Measurements from ENCODE around the gene KPNB1. TPM values are rescaled to one million over a fixed set of nuclear protein-coding genes. Genes with fewer than 3 reads are reported as not detected.

The KPNB1 gene
- total RNA-seq, 1 experiment from 2014 or later, result 437 TPM

- ChIA-PET POLR2A (ENCODE audit: unreplicated experiment) (no interaction called here), CTCF (interaction anchor here (0.6 to 1.3 kb wide), 2 partner anchors 12 to 16 kb away, joined by 5 to 6 read pairs; partner anchors contain the start of gene KPNB1)
- no TSS peak for BruUV-seq (replicated peaks)
- H3K4me3 ChIP-seq (ENCODE audit: low read length), result no peak overlapping the region
- peaks cover 28% of the 10 kb centered on the region for H3K79me2 ChIP-seq (ENCODE audit: low read length)
- H3K4me1 ChIP-seq (ENCODE audit: insufficient read depth, low read length), result no peaks in the 10 kb centered on the region
- no peaks in the 10 kb centered on the region for H3K9me3 ChIP-seq (ENCODE audit: low read length)
- intact Hi-C loops (cut with micrococcal nuclease), result no loop called here
- DNase-seq (no peak), ATAC-seq (no peak)
- no peaks in the 10 kb centered on the region for H3K9me2 ChIP-seq (replicated peaks; ENCODE audit: low read length)
- H3F3A ChIP-seq (ENCODE audit: low read length, unreplicated experiment), result peaks cover 20% of the 10 kb centered on the region
- H3K9ac ChIP-seq (ENCODE audit: low read length), result no peak overlapping the region
- no peak overlapping the region for H2AFZ ChIP-seq (ENCODE audit: low read length)
- H3K4me2 ChIP-seq (ENCODE audit: low read length), result no peak overlapping the region
- TF ChIP-seq CTCF (conservative IDR thresholded peaks at IDR 0.05; ENCODE audit: low read depth, low read length) (no peak; the same call in 1 of the 2 replicates), EZH2 (IDR thresholded peaks at IDR 0.05; ENCODE audit: low read length, unreplicated experiment) (no peak), EZH2phosphoT487 (IDR thresholded peaks at IDR 0.05; ENCODE audit: borderline replicate concordance, low read length) (no peak)
- no peak overlapping the region for H3K27ac ChIP-seq (ENCODE audit: low read length)
- peaks cover 84% of the 10 kb centered on the region for H3K36me3 ChIP-seq (ENCODE audit: low read depth, low read length)
- H3K27me3 ChIP-seq (ENCODE audit: low read length), result no peaks in the 10 kb centered on the region
- peaks cover 39% of the 10 kb centered on the region; the same call in 1 of the 2 replicates for H4K20me1 ChIP-seq (ENCODE audit: low read length)
Measured at GRCh38 chr17:47664624-47664941, 14.9 kb downstream of the KPNB1 start.

- no peak overlapping the region for H2AFZ ChIP-seq (ENCODE audit: low read length)
- H4K20me1 ChIP-seq (ENCODE audit: low read length), result peaks cover 32% of the 10 kb centered on the region; the same call in 1 of the 2 replicates
- H3K27ac ChIP-seq (ENCODE audit: low read length), result no peak overlapping the region
- DNase-seq (no peak), ATAC-seq (no peak)
- H3K36me3 ChIP-seq (ENCODE audit: low read depth, low read length), result peaks cover 86% of the 10 kb centered on the region
- ChIA-PET POLR2A (ENCODE audit: unreplicated experiment) (no interaction called here), CTCF (interaction anchor here (1.3 kb wide), 1 partner anchor 17 kb away, joined by 5 read pairs; the partner anchor contains the start of gene KPNB1)
- BruUV-seq (replicated peaks), result no TSS peak
- intact Hi-C loops (cut with micrococcal nuclease), result no loop called here
- H3K9me2 ChIP-seq (replicated peaks; ENCODE audit: low read length), result no peaks in the 10 kb centered on the region
- H3K4me1 ChIP-seq (ENCODE audit: insufficient read depth, low read length), result no peaks in the 10 kb centered on the region
- no peaks in the 10 kb centered on the region for H3K27me3 ChIP-seq (ENCODE audit: low read length)
- no peak overlapping the region for H3K4me2 ChIP-seq (ENCODE audit: low read length)
- H3K79me2 ChIP-seq (ENCODE audit: low read length), result peaks cover 20% of the 10 kb centered on the region
- TF ChIP-seq EZH2 (IDR thresholded peaks at IDR 0.05; ENCODE audit: low read length, unreplicated experiment) (no peak), EZH2phosphoT487 (IDR thresholded peaks at IDR 0.05; ENCODE audit: borderline replicate concordance, low read length) (no peak), CTCF (conservative IDR thresholded peaks at IDR 0.05; ENCODE audit: low read depth, low read length) (no peak)
- no peak overlapping the region for H3K9ac ChIP-seq (ENCODE audit: low read length)
- H3K4me3 ChIP-seq (ENCODE audit: low read length), result no peak overlapping the region
- peaks cover 18% of the 10 kb centered on the region for H3F3A ChIP-seq (ENCODE audit: low read length, unreplicated experiment)
- no peaks in the 10 kb centered on the region for H3K9me3 ChIP-seq (ENCODE audit: low read length)
Measured at GRCh38 chr17:47665655-47666054, 15.9 kb downstream of the KPNB1 start.

- Histone ChIP-seq H3K9ac (ENCODE audit: low read length) (no peak overlapping the region), H3K9me2 (replicated peaks; ENCODE audit: low read length) (no peaks in the 10 kb centered on the region), H3F3A (ENCODE audit: low read length, unreplicated experiment) (peaks cover 1% of the 10 kb centered on the region), H3K9me3 (ENCODE audit: low read length) (no peaks in the 10 kb centered on the region), H3K4me2 (ENCODE audit: low read length) (no peak overlapping the region), H3K36me3 (ENCODE audit: low read depth, low read length) (peaks cover 88% of the 10 kb centered on the region), H3K27ac (ENCODE audit: low read length) (no peak overlapping the region), H2AFZ (ENCODE audit: low read length) (no peak overlapping the region), H3K4me3 (ENCODE audit: low read length) (no peak overlapping the region), H4K20me1 (ENCODE audit: low read length) (peaks cover 31% of the 10 kb centered on the region), H3K4me1 (ENCODE audit: insufficient read depth, low read length) (no peaks in the 10 kb centered on the region), H3K79me2 (ENCODE audit: low read length) (peaks cover 15% of the 10 kb centered on the region), H3K27me3 (ENCODE audit: low read length) (no peaks in the 10 kb centered on the region)
- ATAC-seq, result no peak
- ChIA-PET CTCF (no interaction called here), POLR2A (ENCODE audit: unreplicated experiment) (no interaction called here)
- no TSS peak for BruUV-seq (replicated peaks)
- no peak for DNase-seq
- no peak for TF ChIP-seq EZH2phosphoT487 (IDR thresholded peaks at IDR 0.05; ENCODE audit: borderline replicate concordance, low read length)
- TF ChIP-seq CTCF (conservative IDR thresholded peaks at IDR 0.05; ENCODE audit: low read depth, low read length), result no peak
- TF ChIP-seq EZH2 (IDR thresholded peaks at IDR 0.05; ENCODE audit: low read length, unreplicated experiment), result no peak
- intact Hi-C loops (cut with micrococcal nuclease), result no loop called here
Measured at GRCh38 chr17:47669081-47669480, 19.4 kb downstream of the KPNB1 start.

All from PC-3 (cell line).